GM12872 (cell line): ENCODE measurements around the gene ITPR1.

Source experiments
- TF ChIP-seq, protein P1 (sequence below): IDR thresholded peaks from 3 replicates; pipeline ENCODE4 v1.5.1; 2011; ENCODE audit warnings: low read depth, mild to moderate bottlenecking, low read length, moderate library complexity; ENCODE audit not compliant: insufficient read depth

Gene ITPR1

DNA sequence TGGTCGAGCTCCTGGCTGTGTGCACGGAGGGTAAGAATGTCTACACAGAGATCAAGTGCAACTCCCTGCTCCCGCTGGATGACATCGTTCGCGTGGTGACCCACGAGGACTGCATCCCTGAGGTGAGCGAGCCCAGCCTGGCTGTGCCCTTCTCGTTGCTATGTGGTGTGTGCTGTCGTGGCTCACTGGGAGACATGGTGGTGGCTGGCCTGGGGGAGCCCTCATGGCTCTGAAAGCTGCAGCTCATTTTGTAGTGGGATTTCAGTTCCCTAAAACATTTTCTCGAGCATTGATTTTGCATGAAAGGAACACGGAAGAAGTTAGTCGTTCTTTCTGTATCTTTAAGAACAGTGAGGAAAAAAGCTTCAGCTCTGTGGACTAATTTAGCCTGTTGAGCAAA is 200.5 kb downstream of the ITPR1 start:
- TF ChIP-seq, protein P1, sequence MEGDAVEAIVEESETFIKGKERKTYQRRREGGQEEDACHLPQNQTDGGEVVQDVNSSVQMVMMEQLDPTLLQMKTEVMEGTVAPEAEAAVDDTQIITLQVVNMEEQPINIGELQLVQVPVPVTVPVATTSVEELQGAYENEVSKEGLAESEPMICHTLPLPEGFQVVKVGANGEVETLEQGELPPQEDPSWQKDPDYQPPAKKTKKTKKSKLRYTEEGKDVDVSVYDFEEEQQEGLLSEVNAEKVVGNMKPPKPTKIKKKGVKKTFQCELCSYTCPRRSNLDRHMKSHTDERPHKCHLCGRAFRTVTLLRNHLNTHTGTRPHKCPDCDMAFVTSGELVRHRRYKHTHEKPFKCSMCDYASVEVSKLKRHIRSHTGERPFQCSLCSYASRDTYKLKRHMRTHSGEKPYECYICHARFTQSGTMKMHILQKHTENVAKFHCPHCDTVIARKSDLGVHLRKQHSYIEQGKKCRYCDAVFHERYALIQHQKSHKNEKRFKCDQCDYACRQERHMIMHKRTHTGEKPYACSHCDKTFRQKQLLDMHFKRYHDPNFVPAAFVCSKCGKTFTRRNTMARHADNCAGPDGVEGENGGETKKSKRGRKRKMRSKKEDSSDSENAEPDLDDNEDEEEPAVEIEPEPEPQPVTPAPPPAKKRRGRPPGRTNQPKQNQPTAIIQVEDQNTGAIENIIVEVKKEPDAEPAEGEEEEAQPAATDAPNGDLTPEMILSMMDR: no peak

DNA sequence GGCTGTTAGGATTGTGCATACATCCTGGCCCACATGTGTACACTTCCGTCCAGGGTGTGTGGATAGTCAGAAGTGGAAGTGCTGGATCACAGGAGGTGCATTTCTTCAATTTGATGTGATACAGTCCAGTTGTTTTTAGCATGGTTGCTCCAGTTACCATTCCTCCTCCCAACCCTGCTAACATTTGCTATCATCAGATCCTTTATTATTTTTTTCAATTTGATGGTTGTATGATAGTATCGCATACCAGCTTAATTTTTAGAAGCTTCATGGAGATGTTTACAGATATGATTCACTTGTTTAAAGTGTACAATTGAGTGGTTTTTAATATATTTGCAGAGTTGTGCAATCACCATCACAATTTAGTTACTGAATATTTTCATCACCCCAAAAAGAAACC is 202.7 kb downstream of the ITPR1 start:
- TF ChIP-seq, protein P1: no peak

- TF ChIP-seq, protein P1: no peak
These were observed 203.1 kb downstream of the ITPR1 start for GRCh38 chr3:4696266-4696665.

- TF ChIP-seq, protein P1: no peak
These were observed 205.1 kb downstream of the ITPR1 start for GRCh38 chr3:4698125-4698821.

GRCh38 chr3:4703054-4703480 is 209.9 kb downstream of the ITPR1 start:
- TF ChIP-seq, protein P1: no peak

DNA sequence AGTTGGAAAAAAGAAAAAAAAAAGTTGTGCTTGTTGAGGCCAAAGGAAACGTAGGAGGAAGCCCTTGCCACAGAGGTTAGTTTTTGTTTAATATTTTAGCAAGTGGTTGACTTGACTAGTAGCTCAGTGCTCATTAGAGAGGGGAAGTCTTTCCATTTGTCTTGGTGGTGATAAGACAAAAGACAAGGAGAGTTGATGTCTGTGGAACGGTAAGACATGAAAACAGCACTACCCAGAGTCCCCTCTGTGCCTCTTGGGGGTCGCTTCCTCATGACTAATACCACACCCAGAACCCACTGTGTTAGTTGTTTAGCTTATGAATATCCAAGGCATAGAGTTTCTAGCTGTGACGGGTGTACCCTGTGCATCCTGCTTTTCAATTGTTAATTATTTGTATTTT is 211.4 kb downstream of the ITPR1 start:
- TF ChIP-seq, protein P1: no peak

DNA sequence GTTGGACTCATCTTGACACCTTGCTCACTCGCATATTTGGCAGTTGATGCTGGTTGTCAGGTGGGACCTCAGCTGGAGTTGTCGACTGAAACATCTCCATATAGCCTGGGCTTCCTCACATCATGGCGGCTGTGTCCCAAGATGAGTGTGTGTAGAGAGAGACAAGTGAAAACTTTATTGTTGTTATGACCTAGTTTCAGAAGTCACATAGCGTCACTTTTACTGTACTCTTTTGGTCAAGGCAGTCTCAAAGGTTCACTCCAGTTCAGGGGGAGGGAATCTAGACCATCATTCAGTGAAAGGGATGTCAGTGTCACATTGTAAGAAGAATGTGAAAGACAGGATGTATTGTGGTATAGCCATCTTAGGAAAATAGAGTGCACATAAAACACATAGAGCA is 214.2 kb downstream of the ITPR1 start:
- TF ChIP-seq, protein P1: no peak
